Left ventricle myocardium inferior (tissue), 1 donor: ENCODE measurements around the gene NCAPG2. TPM values are rescaled to one million over a fixed set of nuclear protein-coding genes. Genes with fewer than 3 reads are reported as not detected.
"Not testable (repeated sequence)": the region's sequence is repeated elsewhere in the genome, so short reads cannot be mapped to it uniquely, and the experiment has no call there.

ENCODE experiments used
- DNase-seq: peaks from one replicate; pipeline ENCODE4 v3.0.0-alpha.2; 2020
- H3K27ac ChIP-seq: fragments of 200-600 bp; replicated peaks from 2 replicates; pipeline ENCODE4 v1.8.0; 2021
- H3K27me3 ChIP-seq: fragments of 200-600 bp; 2 replicates; pipeline ENCODE4 v1.8.0; 2021; ENCODE audit warnings: low read depth
- H3K36me3 ChIP-seq: fragments of 200-600 bp; 2 replicates; pipeline ENCODE4 v1.8.0; 2021
- H3K4me1 ChIP-seq: fragments of 200-600 bp; 2 replicates; pipeline ENCODE4 v1.8.0; 2021
- H3K4me3 ChIP-seq: fragments of 200-600 bp; 2 replicates; pipeline ENCODE4 v1.8.0; 2021; ENCODE audit warnings: mild to moderate bottlenecking, moderate library complexity
- H3K9me3 ChIP-seq: fragments of 200-600 bp; replicated peaks from 2 replicates; pipeline ENCODE4 v1.8.0; 2021
- intact Hi-C: fragments of 100-400 bp; cut with micrococcal nuclease; formaldehyde crosslinking; loops from one replicate; pipeline ENCODE4 v1.11.0; 2022
- total RNA-seq: library from RNA; stranded (reverse); fragmentation: NEBNext Ultra II Directional; extraction: Animal tissue kit (Norgen Biotek cat#: 25700); gene quantifications from one replicate; pipeline ENCODE4 v1.2.1, GENCODE V29; 2021
- TF ChIP-seq, protein P1 (sequence below): fragments of 200-600 bp; IDR thresholded peaks from 2 replicates; pipeline ENCODE4 v1.8.0; 2021; ENCODE audit warnings: antibody characterized with exemption, mild to moderate bottlenecking, borderline replicate concordance
- donor health status: DM: no; HTN: yes; CAD: no; lungs with severe emphysema.

The NCAPG2 gene
- total RNA-seq, 1 donor from 2014 or later, result 3.7 TPM

GRCh38 chr7:158698657-158699195 lies 5.9 kb downstream of the NCAPG2 start:
- H3K27ac ChIP-seq, result no peak overlapping the region
- peaks cover 14% of the 10 kb centered on the region for H3K4me1 ChIP-seq
- H3K4me3 ChIP-seq, result no peak overlapping the region
- no peaks in the 10 kb centered on the region for H3K9me3 ChIP-seq
- intact Hi-C loops, result loop anchor here (5.0 kb wide), 1 partner anchor 279 kb away; no protein-coding TSS in a partner anchor
- H3K27me3 ChIP-seq, result no peaks in the 10 kb centered on the region
- no peaks in the 10 kb centered on the region for H3K36me3 ChIP-seq
- TF ChIP-seq, protein P1, sequence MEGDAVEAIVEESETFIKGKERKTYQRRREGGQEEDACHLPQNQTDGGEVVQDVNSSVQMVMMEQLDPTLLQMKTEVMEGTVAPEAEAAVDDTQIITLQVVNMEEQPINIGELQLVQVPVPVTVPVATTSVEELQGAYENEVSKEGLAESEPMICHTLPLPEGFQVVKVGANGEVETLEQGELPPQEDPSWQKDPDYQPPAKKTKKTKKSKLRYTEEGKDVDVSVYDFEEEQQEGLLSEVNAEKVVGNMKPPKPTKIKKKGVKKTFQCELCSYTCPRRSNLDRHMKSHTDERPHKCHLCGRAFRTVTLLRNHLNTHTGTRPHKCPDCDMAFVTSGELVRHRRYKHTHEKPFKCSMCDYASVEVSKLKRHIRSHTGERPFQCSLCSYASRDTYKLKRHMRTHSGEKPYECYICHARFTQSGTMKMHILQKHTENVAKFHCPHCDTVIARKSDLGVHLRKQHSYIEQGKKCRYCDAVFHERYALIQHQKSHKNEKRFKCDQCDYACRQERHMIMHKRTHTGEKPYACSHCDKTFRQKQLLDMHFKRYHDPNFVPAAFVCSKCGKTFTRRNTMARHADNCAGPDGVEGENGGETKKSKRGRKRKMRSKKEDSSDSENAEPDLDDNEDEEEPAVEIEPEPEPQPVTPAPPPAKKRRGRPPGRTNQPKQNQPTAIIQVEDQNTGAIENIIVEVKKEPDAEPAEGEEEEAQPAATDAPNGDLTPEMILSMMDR, result no peak
- no peak for DNase-seq

DNA sequence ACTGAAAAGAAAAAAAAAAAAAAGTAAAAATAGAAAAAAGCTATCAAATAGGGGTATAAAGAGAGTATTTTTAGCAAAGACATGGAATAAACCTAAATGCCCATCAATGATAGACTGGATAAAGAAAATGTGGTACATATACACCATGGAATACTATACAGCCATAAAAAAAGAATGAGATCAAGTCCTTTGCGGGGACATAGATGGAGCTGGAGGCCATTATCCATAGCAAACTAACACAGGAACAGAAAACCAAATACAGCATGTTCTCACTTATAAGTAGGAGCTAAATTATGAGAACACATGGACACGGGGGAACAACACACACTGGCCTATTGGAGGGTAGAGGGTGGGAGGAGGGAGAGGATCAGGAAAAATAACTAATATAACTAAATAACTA lies 7.0 kb downstream of the NCAPG2 start:
- H3K36me3 ChIP-seq, DNase-seq, H3K27me3 ChIP-seq, H3K4me3 ChIP-seq, H3K27ac ChIP-seq, H3K9me3 ChIP-seq: not testable (repeated sequence)
- H3K4me1 ChIP-seq, result peaks cover 12% of the 10 kb centered on the region
- intact Hi-C loops, result loop anchor here (5.0 kb wide), 1 partner anchor 280 kb away; no protein-coding TSS in a partner anchor

DNA sequence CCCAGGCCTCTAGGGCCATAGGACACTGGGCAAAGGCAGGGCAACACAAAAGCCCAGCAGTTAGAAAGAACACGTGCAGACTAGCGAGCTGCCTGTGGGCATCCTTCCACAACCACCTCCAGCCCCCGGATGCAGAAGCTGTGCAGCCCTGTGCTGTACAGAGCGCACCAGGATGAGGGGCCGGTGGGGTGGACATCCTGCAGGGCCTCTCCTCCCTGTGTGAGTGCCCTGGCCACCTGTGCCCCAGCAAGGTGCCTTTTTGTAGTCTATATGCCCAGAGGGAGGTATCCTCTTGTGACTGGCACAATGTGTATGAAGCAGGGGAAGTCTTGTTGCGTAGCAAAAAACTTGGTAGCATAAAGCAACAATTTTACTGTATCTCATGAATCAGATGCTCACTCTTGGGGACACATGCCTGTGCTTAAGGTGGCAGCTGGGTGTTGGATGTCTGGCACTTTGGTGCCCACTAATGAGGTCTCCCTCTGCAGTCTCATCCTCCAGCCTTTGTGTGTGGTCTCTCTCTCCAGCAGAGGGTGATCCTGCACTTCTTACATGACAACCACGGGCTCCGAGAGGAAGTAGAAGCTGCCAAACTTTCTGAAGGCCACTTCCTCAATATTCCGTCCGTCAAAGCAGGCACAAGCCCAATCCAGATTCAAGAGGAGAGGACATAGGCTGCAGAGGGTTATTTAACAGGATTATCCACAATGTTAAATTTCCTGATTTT lies 8.7 kb downstream of the NCAPG2 start:
- Histone ChIP-seq H3K4me1 (peaks cover 12% of the 10 kb centered on the region), H3K27ac (peak overlapping the region; percentile 65), H3K4me3 (peak overlapping the region; percentile 15), H3K27me3 (no peaks in the 10 kb centered on the region), H3K9me3 (no peaks in the 10 kb centered on the region), H3K36me3 (peaks cover 3% of the 10 kb centered on the region)
- intact Hi-C loops, result loop anchor here (5.0 kb wide), 1 partner anchor 281 kb away; no protein-coding TSS in a partner anchor
- TF ChIP-seq, protein P1, result peak; percentile 79
- peak; percentile 38 for DNase-seq

GRCh38 chr7:158695056-158695455 lies 9.5 kb downstream of the NCAPG2 start:
- intact Hi-C loops, result loop anchor here (5.0 kb wide), 1 partner anchor 282 kb away; no protein-coding TSS in a partner anchor

GRCh38 chr7:158694650-158695049 lies 10.0 kb downstream of the NCAPG2 start:
- Histone ChIP-seq H3K4me1 (peaks cover 12% of the 10 kb centered on the region), H3K27ac (no peak overlapping the region), H3K9me3 (no peaks in the 10 kb centered on the region), H3K27me3 (no peaks in the 10 kb centered on the region), H3K36me3 (peaks cover 9% of the 10 kb centered on the region), H3K4me3 (no peak overlapping the region)
- DNase-seq, result no peak
- TF ChIP-seq, protein P1, result no peak
- intact Hi-C loops, result loop anchor here (5.0 kb wide), 1 partner anchor 283 kb away; no protein-coding TSS in a partner anchor

More at GRCh38 chr7:158695056-158695455, 9.5 kb downstream of the NCAPG2 start:
- DNase-seq, result no peak
- Histone ChIP-seq H3K4me3 (no peak overlapping the region), H3K4me1 (peaks cover 12% of the 10 kb centered on the region), H3K36me3 (peaks cover 8% of the 10 kb centered on the region), H3K27me3 (no peaks in the 10 kb centered on the region), H3K9me3 (no peaks in the 10 kb centered on the region), H3K27ac (no peak overlapping the region)
- TF ChIP-seq, protein P1, result no peak

DNA sequence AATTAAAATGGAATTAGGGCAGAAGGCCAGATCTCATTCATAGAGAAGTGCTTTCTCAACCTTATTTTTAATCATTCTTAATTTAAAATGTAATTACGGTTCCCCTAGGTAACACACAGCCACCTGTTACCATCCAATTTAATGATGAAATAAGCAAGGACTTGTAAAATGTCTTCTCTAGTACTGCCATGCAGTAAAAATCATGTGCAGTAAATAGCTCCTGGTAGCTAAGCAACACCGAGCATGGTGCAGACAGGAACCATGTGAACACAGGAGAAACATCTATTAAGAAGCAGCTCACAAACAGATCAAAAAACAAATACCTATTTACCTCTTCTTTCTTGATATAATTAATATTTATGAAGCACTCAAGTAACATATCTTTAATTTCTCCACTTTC lies 15.1 kb downstream of the NCAPG2 start:
- Histone ChIP-seq H3K9me3 (no peaks in the 10 kb centered on the region), H3K36me3 (peaks cover 43% of the 10 kb centered on the region), H3K27me3 (no peaks in the 10 kb centered on the region), H3K27ac (no peak overlapping the region), H3K4me1 (no peaks in the 10 kb centered on the region), H3K4me3 (no peak overlapping the region)
- intact Hi-C loops, result no loop called here
- DNase-seq, result no peak
- TF ChIP-seq, protein P1, result no peak
